ENCODE measurements around the gene ADCY3.

The ADCY3 gene

DNA sequence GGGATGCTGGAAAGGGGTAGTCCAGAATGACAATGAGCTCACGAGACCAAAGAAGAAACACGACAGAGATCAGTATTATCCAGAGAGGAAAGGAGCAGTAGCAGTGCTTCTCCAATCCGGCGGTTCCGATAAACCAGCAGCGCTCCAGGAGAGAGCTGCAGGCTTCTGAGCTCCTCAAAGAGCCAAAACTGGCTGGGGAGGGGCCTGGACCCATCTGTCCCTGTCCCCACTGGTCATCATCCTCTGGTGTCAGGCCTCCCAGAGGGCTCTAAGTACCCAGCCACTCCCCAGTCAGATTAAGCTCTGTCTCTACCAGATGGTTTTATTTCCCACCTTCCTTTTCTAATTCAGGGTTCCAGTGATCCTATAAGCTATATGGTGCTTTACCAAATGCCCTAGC is 28.5 kb upstream of the ADCY3 start:
- DNase-seq (no peak), ATAC-seq (ENCODE audit: insufficient read depth, low read depth) (no peak)
- TF ChIP-seq CTCF (IDR thresholded peaks at IDR 0.05; ENCODE audit: borderline replicate concordance, extremely low read depth, low read length, poor library complexity, severe bottlenecking): no peak
- TF ChIP-seq EZH2 (IDR thresholded peaks at IDR 0.05; ENCODE audit: borderline replicate concordance, low read depth, low read length, severe bottlenecking): no peak
- H3K4me1 ChIP-seq (ENCODE audit: insufficient read depth, low read length): no peaks in the 10 kb centered on the region
- no peaks in the 10 kb centered on the region for H4K20me1 ChIP-seq (ENCODE audit: insufficient read depth, low read length)
- no peak overlapping the region for H3K4me2 ChIP-seq (ENCODE audit: insufficient read depth, low read length)
- no peak overlapping the region for H3K27ac ChIP-seq (ENCODE audit: low read length)
- peaks cover 48% of the 10 kb centered on the region for H3K36me3 ChIP-seq (ENCODE audit: insufficient read depth, low read length)
- no peak overlapping the region for H3K9ac ChIP-seq (ENCODE audit: low read depth, low read length)
- H3K4me3 ChIP-seq (ENCODE audit: low read depth in 1 of 2, low read length in 2 of 2): no peak overlapping the region
- no peaks in the 10 kb centered on the region for H3K27me3 ChIP-seq (ENCODE audit: insufficient read depth, low read length, poor library complexity)
- no peaks in the 10 kb centered on the region for H3K79me2 ChIP-seq (ENCODE audit: insufficient read depth, low read length)
- H2AFZ ChIP-seq (ENCODE audit: low read depth, low read length): no peak overlapping the region
- H3K9me3 ChIP-seq (ENCODE audit: insufficient read depth, low read length, severe bottlenecking): no peaks in the 10 kb centered on the region

DNA sequence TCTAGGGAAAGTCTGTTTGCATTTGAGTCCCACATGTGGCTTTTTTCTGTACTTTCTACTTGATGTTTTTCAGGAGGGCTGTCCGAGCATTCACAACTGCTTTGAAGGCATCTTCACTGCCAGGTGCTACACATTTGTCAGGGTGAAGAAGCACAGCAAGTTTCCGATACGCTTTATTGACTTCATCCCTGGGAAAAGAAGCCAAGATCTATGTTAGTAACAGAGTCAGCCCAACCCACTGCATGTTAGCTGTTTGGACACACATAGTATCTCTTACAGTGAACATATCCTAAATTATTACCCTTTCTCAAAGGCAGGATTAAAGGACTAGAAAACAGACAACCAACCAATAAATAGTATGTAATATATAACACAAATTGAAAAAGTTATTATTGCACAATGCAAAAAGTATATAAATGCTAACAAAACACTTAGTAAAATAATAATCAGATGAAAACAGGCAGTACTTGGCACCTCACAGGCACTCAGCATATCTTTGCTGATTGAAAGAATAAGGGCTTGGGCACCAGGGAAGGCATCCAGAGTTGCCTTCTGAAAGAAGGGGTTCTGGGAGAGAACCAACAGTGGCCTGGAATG is 27.6 kb upstream of the ADCY3 start:
- H3K4me2 ChIP-seq (ENCODE audit: insufficient read depth, low read length): no peak overlapping the region
- H3K4me1 ChIP-seq (ENCODE audit: insufficient read depth, low read length): no peaks in the 10 kb centered on the region
- H3K27me3 ChIP-seq (ENCODE audit: insufficient read depth, low read length, poor library complexity): no peaks in the 10 kb centered on the region
- H3K79me2 ChIP-seq (ENCODE audit: insufficient read depth, low read length): no peaks in the 10 kb centered on the region
- no peak overlapping the region for H2AFZ ChIP-seq (ENCODE audit: low read depth, low read length)
- peaks cover 47% of the 10 kb centered on the region for H3K36me3 ChIP-seq (ENCODE audit: insufficient read depth, low read length)
- no peak for ATAC-seq (ENCODE audit: insufficient read depth, low read depth)
- H3K9me3 ChIP-seq (ENCODE audit: insufficient read depth, low read length, severe bottlenecking): no peaks in the 10 kb centered on the region
- no peak overlapping the region for H3K27ac ChIP-seq (ENCODE audit: low read length)
- no peak overlapping the region for H3K4me3 ChIP-seq (ENCODE audit: low read depth in 1 of 2, low read length in 2 of 2)
- TF ChIP-seq CTCF (IDR thresholded peaks at IDR 0.05; ENCODE audit: borderline replicate concordance, extremely low read depth, low read length, poor library complexity, severe bottlenecking) (no peak), EZH2 (IDR thresholded peaks at IDR 0.05; ENCODE audit: borderline replicate concordance, low read depth, low read length, severe bottlenecking) (no peak)
- H3K9ac ChIP-seq (ENCODE audit: low read depth, low read length): no peak overlapping the region
- no peaks in the 10 kb centered on the region for H4K20me1 ChIP-seq (ENCODE audit: insufficient read depth, low read length)
- DNase-seq: no peak

DNA sequence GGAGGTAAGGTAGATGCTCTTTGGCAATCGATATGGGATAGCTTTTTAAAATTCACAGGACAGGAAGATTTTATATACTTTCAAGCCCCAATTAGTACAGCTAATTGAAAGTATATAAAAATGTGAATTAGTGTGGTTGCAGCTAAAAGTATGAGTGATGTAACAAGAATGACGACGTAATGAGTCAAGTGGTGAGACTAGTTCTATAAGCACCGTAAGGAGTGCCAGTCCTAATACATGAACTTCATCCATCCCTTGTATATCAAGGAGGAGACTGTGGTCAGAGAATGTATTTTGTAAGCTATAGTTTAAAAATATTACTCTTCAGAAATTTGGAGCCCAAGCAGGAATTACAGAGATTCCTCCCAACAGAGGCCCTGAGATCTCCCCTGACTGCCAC is 25.9 kb upstream of the ADCY3 start:
- no peak overlapping the region for H3K27ac ChIP-seq (ENCODE audit: low read length)
- TF ChIP-seq EZH2 (IDR thresholded peaks at IDR 0.05; ENCODE audit: borderline replicate concordance, low read depth, low read length, severe bottlenecking) (no peak), CTCF (IDR thresholded peaks at IDR 0.05; ENCODE audit: borderline replicate concordance, extremely low read depth, low read length, poor library complexity, severe bottlenecking) (no peak)
- ATAC-seq (ENCODE audit: insufficient read depth, low read depth): no peak

More for the DNA sequence above, 25.9 kb upstream of the ADCY3 start:
- no peak for DNase-seq
- H3K27me3 ChIP-seq (ENCODE audit: insufficient read depth, low read length, poor library complexity): no peaks in the 10 kb centered on the region
- no peak overlapping the region for H3K4me2 ChIP-seq (ENCODE audit: insufficient read depth, low read length)
- H3K9ac ChIP-seq (ENCODE audit: low read depth, low read length): no peak overlapping the region
- H4K20me1 ChIP-seq (ENCODE audit: insufficient read depth, low read length): no peaks in the 10 kb centered on the region
- H3K4me1 ChIP-seq (ENCODE audit: insufficient read depth, low read length): no peaks in the 10 kb centered on the region
- no peak overlapping the region for H2AFZ ChIP-seq (ENCODE audit: low read depth, low read length)
- H3K4me3 ChIP-seq (ENCODE audit: low read depth in 1 of 2, low read length in 2 of 2): no peak overlapping the region
- H3K79me2 ChIP-seq (ENCODE audit: insufficient read depth, low read length): no peaks in the 10 kb centered on the region
- H3K9me3 ChIP-seq (ENCODE audit: insufficient read depth, low read length, severe bottlenecking): no peaks in the 10 kb centered on the region
- H3K36me3 ChIP-seq (ENCODE audit: insufficient read depth, low read length): peaks cover 33% of the 10 kb centered on the region

Data from DND-41 (cell line).